ENCODE data around the gene CORO6. TPM values are rescaled to one million over a fixed set of nuclear protein-coding genes. Genes with fewer than 3 reads are reported as not detected.

CORO6 gene
- total RNA-seq, 2 experiments from 2014 or later, result 2.8 to 3.3 TPM

DNA sequence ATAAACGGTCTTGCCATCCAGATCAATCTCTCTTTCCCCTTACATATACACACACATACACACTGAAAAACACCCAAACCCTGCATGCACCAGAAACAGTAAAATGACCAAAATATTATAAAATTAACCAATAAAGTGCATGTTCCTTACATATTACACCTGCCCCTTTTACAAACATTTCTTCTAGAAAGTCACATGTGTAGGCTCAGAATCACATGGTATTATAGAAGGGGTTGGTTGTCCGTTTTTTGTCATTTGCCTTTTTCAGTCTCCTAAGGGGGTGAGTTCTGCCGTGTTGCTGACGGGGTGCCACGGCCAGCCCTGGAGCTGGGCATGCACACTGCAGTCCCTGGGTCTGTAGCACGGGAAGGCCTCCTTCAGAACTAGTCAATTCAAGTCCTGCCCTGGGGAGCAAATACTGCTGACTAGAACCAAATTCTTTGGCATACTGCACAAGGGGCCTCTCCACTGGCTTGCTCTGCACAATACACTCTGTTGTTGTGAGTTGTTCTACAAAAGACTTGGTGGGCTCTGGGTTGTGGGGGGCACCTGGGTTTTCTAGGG is 8.0 kb upstream of the CORO6 start:
- CTCF ChIA-PET, result interaction anchor here (1.7 kb wide), 1 partner anchor 14 kb away, joined by 4 read pairs; no protein-coding TSS in a partner anchor

DNA sequence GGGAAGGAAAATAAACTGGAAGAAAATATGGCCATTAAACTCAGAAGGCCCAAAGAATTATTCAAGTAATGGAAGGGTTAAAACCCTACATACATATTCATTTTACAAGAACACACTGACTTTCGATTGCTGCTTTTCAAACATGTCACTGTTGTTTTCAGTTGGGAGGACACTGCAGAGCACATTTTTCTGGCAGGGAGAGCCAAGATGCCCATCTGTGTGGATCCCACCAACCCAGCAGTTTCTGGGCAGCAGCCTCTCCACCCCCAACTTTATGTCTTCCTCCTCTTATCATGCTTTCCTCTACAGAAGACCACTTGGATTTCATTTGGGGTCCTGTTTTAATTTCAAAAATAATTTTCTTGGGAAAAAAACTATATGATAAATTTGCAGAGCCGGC is 7.1 kb upstream of the CORO6 start:
- H3K27ac Mint-ChIP-seq, result peak overlapping the region; percentile 13
- no peaks in the 10 kb centered on the region for H3K27me3 ChIP-seq (ENCODE audit: control insufficient read depth in 1 of 2, insufficient read depth in 2 of 2, low read length in 2 of 2)
- no peak overlapping the region for H3K4me3 Mint-ChIP-seq
- H3K36me3 Mint-ChIP-seq (ENCODE audit: low read depth), result peaks cover 62% of the 10 kb centered on the region
- intact Hi-C loops (cut with DNase I, micrococcal nuclease), result no loop called here
- H3K4me1 Mint-ChIP-seq (ENCODE audit: low read depth), result peaks cover 19% of the 10 kb centered on the region
- no peak overlapping the region for H3K4me3 ChIP-seq (ENCODE audit: low read length)
- H3K9me3 Mint-ChIP-seq, result no peaks in the 10 kb centered on the region
- no peaks in the 10 kb centered on the region for H3K4me1 ChIP-seq (ENCODE audit: insufficient read depth, low read length)
- no peak for ATAC-seq (ENCODE audit: poor library complexity)
- H3K27ac ChIP-seq (ENCODE audit: low read depth in 1 of 2, low read length in 2 of 2), result no peak overlapping the region
- H3K9me3 ChIP-seq (ENCODE audit: control insufficient read depth in 1 of 2, insufficient read depth in 1 of 2, low read length in 2 of 2), result no peaks in the 10 kb centered on the region
- H3K36me3 ChIP-seq (ENCODE audit: insufficient read depth, low read length), result peaks cover 63% of the 10 kb centered on the region
- CTCF ChIA-PET, result no interaction called here
- no peaks in the 10 kb centered on the region for H3K27me3 Mint-ChIP-seq
- no peak for DNase-seq
- TF ChIP-seq, protein P1, sequence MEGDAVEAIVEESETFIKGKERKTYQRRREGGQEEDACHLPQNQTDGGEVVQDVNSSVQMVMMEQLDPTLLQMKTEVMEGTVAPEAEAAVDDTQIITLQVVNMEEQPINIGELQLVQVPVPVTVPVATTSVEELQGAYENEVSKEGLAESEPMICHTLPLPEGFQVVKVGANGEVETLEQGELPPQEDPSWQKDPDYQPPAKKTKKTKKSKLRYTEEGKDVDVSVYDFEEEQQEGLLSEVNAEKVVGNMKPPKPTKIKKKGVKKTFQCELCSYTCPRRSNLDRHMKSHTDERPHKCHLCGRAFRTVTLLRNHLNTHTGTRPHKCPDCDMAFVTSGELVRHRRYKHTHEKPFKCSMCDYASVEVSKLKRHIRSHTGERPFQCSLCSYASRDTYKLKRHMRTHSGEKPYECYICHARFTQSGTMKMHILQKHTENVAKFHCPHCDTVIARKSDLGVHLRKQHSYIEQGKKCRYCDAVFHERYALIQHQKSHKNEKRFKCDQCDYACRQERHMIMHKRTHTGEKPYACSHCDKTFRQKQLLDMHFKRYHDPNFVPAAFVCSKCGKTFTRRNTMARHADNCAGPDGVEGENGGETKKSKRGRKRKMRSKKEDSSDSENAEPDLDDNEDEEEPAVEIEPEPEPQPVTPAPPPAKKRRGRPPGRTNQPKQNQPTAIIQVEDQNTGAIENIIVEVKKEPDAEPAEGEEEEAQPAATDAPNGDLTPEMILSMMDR (IDR thresholded peaks at IDR 0.05), result no peak
- POLR2A ChIA-PET, result no interaction called here

More for the DNA sequence above, 8.0 kb upstream of the CORO6 start:
- intact Hi-C loops (cut with DNase I, micrococcal nuclease), result no loop called here
- Histone ChIP-seq H3K4me3 (ENCODE audit: low read length) (no peak overlapping the region), H3K9me3 (ENCODE audit: control insufficient read depth in 1 of 2, insufficient read depth in 1 of 2, low read length in 2 of 2) (no peaks in the 10 kb centered on the region), H3K27ac (ENCODE audit: low read depth in 1 of 2, low read length in 2 of 2) (no peak overlapping the region), H3K36me3 (ENCODE audit: insufficient read depth, low read length) (peaks cover 68% of the 10 kb centered on the region), H3K4me1 (ENCODE audit: insufficient read depth, low read length) (no peaks in the 10 kb centered on the region), H3K27me3 (ENCODE audit: control insufficient read depth in 1 of 2, insufficient read depth in 2 of 2, low read length in 2 of 2) (no peaks in the 10 kb centered on the region)
- no peak overlapping the region for H3K4me3 Mint-ChIP-seq
- ATAC-seq (ENCODE audit: poor library complexity), result no peak
- H3K27ac Mint-ChIP-seq, result no peak overlapping the region
- POLR2A ChIA-PET, result interaction anchor here (1.0 to 1.5 kb wide), 2 partner anchors 9 to 15 kb away, joined by 3 read pairs; no protein-coding TSS in a partner anchor
- H3K27me3 Mint-ChIP-seq, result no peaks in the 10 kb centered on the region
- no peak for DNase-seq
- TF ChIP-seq, protein P1 (IDR thresholded peaks at IDR 0.05), result no peak
- H3K9me3 Mint-ChIP-seq, result no peaks in the 10 kb centered on the region
- H3K4me1 Mint-ChIP-seq (ENCODE audit: low read depth), result peaks cover 11% of the 10 kb centered on the region
- peaks cover 71% of the 10 kb centered on the region for H3K36me3 Mint-ChIP-seq (ENCODE audit: low read depth)

DNA sequence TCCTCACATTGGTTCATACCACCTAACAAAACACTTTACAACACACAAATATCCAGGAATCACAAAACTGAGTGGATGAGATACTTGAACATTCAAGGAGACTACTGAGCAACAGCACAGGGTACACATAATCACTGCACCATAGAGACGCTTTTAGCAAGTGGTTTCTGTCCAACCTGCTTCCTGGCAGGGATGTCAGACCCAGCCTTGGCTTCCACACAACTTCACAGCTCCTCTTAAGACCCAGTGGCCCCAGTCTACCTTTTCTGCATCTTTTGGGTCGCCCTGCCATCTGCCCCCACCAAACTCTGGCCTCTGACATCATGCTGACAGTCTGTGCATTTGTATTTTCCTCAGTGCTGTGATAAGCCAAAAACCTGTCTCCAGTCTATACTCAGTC is 5.9 kb upstream of the CORO6 start:
- ATAC-seq (ENCODE audit: poor library complexity) (no peak), DNase-seq (no peak)
- H3K27me3 ChIP-seq (ENCODE audit: control insufficient read depth in 1 of 2, insufficient read depth in 2 of 2, low read length in 2 of 2), result no peaks in the 10 kb centered on the region
- H3K4me1 ChIP-seq (ENCODE audit: insufficient read depth, low read length), result peaks cover 3% of the 10 kb centered on the region
- no peaks in the 10 kb centered on the region for H3K9me3 Mint-ChIP-seq
- peaks cover 53% of the 10 kb centered on the region for H3K36me3 ChIP-seq (ENCODE audit: insufficient read depth, low read length)
- H3K27ac Mint-ChIP-seq, result peak overlapping the region; percentile 13
- no peak overlapping the region for H3K4me3 Mint-ChIP-seq
- TF ChIP-seq, protein P1 (IDR thresholded peaks at IDR 0.05), result no peak
- POLR2A ChIA-PET, result interaction anchor here (1.0 to 1.3 kb wide), 2 partner anchors 10 to 11 kb away, joined by 3 to 6 read pairs; no protein-coding TSS in a partner anchor
- H3K27me3 Mint-ChIP-seq, result no peaks in the 10 kb centered on the region
- CTCF ChIA-PET, result interaction anchor here (4.5 kb wide), 1 partner anchor 11 kb away, joined by 24 read pairs; no protein-coding TSS in a partner anchor
- intact Hi-C loops (cut with DNase I, micrococcal nuclease), result no loop called here
- no peak overlapping the region for H3K27ac ChIP-seq (ENCODE audit: low read depth in 1 of 2, low read length in 2 of 2)
- H3K4me3 ChIP-seq (ENCODE audit: low read length), result no peak overlapping the region
- H3K4me1 Mint-ChIP-seq (ENCODE audit: low read depth), result peaks cover 28% of the 10 kb centered on the region
- peaks cover 50% of the 10 kb centered on the region for H3K36me3 Mint-ChIP-seq (ENCODE audit: low read depth)
- H3K9me3 ChIP-seq (ENCODE audit: control insufficient read depth in 1 of 2, insufficient read depth in 1 of 2, low read length in 2 of 2), result no peaks in the 10 kb centered on the region
